HUES48 (cell line): ENCODE results near the gene ARNT2.

Source experiments
- H3K27ac ChIP-seq: one replicate; pipeline ENCODE4 v1.7.0; 2013; ENCODE audit warnings: low read depth, low read length, inconsistent platforms
- H3K27me3 ChIP-seq: 2 replicates; pipeline ENCODE4 v1.6.1; 2013; ENCODE audit warnings: mild to moderate bottlenecking, low read length; ENCODE audit not compliant: control insufficient read depth, insufficient read depth
- H3K36me3 ChIP-seq: 2 replicates; pipeline ENCODE4 v1.6.1; 2013; ENCODE audit warnings: low read length; ENCODE audit not compliant: control insufficient read depth, insufficient read depth
- H3K4me1 ChIP-seq: 2 replicates; pipeline ENCODE4 v1.6.1; 2013; ENCODE audit warnings: mild to moderate bottlenecking, low read length; ENCODE audit not compliant: control insufficient read depth, insufficient read depth
- H3K4me3 ChIP-seq: 2 replicates; pipeline ENCODE4 v1.5.1; 2013; ENCODE audit warnings: mild to moderate bottlenecking, low read depth, low read length
- H3K9ac ChIP-seq: 2 replicates; pipeline ENCODE4 v1.6.1; 2013; ENCODE audit warnings: mild to moderate bottlenecking, low read depth, low read length, moderate library complexity
- H3K9me3 ChIP-seq: 2 replicates; pipeline ENCODE4 v1.6.1; 2013; ENCODE audit warnings: low read length; ENCODE audit not compliant: control insufficient read depth, insufficient read depth

ARNT2 gene

DNA sequence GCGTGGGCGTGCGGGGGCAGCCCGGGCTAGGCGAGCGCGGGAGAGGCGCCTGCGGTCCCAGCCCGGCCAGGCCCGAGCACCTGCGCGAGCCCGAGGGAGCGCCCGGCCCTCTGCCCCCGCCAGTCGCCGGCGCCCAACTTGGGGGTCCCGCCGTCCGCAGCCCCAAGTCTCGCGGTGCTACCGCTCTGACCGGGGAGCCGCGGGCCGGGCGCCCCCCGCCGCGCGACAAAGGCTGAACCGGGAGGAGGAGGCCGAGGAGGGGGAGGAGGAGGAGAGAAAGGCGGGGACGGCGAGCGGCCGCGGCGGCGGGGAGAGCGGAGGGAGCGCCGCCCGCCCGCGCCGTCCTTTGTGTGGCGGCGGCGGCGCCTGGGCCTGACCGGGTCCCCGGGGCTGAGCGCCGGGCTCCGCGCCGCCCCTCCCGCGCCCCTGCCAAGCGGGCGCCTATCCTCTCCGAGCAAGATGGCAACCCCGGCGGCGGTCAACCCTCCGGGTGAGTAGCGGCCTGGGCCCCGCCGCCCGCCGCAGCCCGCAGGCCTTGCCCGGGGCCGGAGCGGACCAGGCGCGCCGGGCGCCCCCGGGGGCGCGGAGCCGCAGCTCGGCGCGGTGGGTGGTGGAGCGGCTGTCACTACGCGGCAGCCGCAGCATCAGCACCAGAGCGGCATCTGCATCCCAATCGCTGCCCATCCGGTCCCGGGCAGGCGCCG lies at the start of gene ARNT2:
TSS of gene ARNT2 (plus strand) at position 326 of the 704 bp plus-strand sequence. CDS start at position 460, 134 bp downstream.
- H3K36me3 ChIP-seq = no peaks in the 10 kb centered on the region
- H3K9me3 ChIP-seq = no peaks in the 10 kb centered on the region
- peaks cover 14% of the 10 kb centered on the region for H3K4me1 ChIP-seq
- H3K9ac ChIP-seq = peak within 1 kb of the TSS; percentile 84
- peak within 1 kb of the TSS; percentile 64 for H3K27ac ChIP-seq
- H3K4me3 ChIP-seq = peak within 1 kb of the TSS; percentile 76
- H3K27me3 ChIP-seq = peaks cover 39% of the 10 kb centered on the region

DNA sequence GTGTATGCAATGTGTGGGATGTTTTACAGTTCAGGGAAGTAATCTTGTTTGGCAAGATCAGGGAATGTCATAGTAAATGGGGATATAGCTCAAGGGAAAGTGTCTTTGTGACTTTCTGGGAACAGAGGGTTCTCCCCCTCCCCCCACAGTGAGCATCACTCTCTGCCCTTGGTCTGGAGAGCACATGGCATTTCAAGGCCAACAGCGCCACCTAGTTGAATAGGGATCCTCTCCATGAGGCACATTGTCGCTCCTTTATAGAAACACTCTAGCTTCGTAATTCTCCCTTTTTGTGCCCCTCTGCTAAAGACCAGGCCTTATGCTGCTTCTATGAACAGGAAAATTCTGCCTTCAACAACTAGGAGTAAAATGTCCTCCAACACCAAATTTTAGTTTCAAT lies 37.1 kb upstream of the ARNT2 start:
- H3K27me3 ChIP-seq = no peaks in the 10 kb centered on the region
- H3K4me1 ChIP-seq = no peaks in the 10 kb centered on the region
- H3K36me3 ChIP-seq = no peaks in the 10 kb centered on the region
- H3K9me3 ChIP-seq = peaks cover 19% of the 10 kb centered on the region
- H3K4me3 ChIP-seq = no peak overlapping the region
- no peak overlapping the region for H3K9ac ChIP-seq
- H3K27ac ChIP-seq = no peak overlapping the region

DNA sequence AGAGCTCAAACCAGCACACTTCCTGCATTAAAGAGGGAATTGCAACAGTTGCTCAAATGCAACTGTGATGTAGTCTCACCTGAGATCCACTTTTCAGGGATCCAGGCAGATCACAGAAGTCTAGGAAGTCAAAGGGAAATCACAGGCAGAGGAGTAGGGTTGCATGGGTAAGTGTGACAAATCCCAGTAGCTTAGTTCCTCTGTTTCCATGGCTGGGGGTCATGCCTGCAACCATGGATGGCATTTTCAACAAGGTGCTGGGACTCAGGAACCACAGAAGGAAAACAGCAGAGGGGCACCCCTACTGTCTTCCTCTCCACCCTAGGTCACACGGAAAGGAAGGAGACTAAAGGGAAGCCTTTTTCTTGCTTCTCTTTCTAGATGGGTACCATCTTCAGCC lies 36.5 kb upstream of the ARNT2 start:
- Histone ChIP-seq H3K36me3 (no peaks in the 10 kb centered on the region), H3K9ac (no peak overlapping the region), H3K4me1 (no peaks in the 10 kb centered on the region), H3K4me3 (no peak overlapping the region), H3K27ac (no peak overlapping the region), H3K9me3 (peaks cover 19% of the 10 kb centered on the region), H3K27me3 (no peaks in the 10 kb centered on the region)

DNA sequence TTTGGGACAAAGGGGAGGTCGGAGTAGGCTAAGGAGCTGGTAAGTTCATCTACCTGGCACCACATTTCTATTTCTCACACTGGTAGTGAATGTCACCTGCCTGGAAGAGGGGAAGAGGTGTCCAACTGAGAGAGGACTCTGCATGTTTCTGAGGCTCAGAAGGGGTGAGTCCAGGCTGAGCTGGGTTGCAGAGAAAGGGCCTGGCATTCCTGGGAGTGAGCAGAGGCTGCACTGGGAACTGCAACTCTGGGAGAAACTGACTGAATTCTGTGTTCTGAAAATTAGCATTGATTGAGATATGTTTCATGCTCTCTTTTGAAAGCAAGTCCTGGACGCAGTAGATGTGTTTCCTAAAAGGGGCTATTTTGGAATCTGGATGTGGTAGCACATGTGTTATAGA lies 32.3 kb upstream of the ARNT2 start:
- no peak overlapping the region for H3K27ac ChIP-seq
- no peaks in the 10 kb centered on the region for H3K27me3 ChIP-seq
- peaks cover 18% of the 10 kb centered on the region for H3K9me3 ChIP-seq
- no peak overlapping the region for H3K9ac ChIP-seq
- H3K4me3 ChIP-seq = no peak overlapping the region
- no peaks in the 10 kb centered on the region for H3K36me3 ChIP-seq
- H3K4me1 ChIP-seq = no peaks in the 10 kb centered on the region

DNA sequence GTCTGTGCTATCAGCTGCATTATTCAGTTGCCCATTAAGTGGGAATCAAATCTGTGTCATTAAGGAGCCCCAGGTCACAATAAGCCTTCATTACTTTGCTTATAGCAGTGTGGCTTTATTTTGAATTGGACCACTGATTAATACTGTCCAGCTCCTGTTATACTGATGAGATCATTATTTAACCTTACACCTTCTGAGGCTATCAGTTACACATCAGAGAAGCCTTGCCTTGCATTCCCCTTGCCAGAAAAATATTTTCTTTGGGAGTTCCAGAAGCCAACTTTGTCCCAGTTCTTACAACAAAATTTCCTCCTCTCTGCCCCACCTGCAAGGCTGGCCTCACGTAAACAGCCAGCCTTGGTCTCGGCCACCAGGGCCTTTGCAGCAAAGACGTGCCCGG lies 29.7 kb upstream of the ARNT2 start:
- Histone ChIP-seq H3K9me3 (peaks cover under 1% of the 10 kb centered on the region; the same call in 1 of the 2 replicates), H3K27ac (no peak overlapping the region), H3K27me3 (no peaks in the 10 kb centered on the region), H3K4me1 (no peaks in the 10 kb centered on the region), H3K4me3 (no peak overlapping the region), H3K9ac (no peak overlapping the region), H3K36me3 (no peaks in the 10 kb centered on the region)

DNA sequence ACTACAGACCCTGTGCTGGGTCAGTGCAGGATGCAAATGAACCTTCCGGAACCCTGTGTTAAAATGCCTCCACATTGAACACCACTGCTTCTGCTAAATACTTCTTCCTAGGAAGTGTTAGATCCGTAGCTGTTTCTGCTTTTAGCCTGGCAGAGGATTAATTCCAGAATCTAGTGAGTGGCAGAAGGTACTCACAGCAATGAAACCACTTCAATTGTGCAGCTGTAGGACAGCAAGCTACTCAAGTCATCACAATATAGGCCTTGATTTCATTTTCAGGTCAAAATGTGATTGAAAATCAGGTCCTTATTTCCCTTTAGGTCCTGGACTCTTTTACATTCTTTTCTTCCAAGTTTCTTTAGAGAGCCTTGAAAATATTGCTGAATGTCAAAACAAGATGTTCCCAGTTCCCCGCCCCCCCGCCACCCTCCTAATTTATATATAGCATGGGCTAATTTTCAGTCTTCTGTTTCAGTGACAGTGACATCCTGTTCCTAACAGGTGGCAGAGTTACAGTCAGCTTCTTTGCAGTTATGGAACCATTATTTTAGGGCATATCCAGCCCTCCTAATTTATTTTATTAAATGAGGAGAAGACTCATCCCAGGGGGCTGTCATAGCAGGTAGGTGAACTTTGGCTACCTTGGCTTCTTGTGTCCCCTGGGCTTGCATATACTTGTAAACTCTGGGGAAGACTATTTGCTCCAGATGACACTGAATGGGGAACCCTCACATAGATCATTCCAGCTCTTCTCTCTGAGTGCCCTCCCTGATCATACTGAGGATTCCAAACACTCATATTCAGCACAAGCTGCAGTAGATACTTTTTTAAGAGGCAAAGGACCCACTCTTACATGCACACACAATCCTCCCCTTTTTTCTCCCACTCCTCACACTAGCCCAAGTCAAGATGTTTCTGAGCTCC lies 28.0 kb upstream of the ARNT2 start:
- Histone ChIP-seq H3K4me1 (no peaks in the 10 kb centered on the region), H3K27me3 (no peaks in the 10 kb centered on the region), H3K27ac (no peak overlapping the region), H3K9me3 (no peaks in the 10 kb centered on the region), H3K36me3 (no peaks in the 10 kb centered on the region), H3K9ac (no peak overlapping the region), H3K4me3 (no peak overlapping the region)

DNA sequence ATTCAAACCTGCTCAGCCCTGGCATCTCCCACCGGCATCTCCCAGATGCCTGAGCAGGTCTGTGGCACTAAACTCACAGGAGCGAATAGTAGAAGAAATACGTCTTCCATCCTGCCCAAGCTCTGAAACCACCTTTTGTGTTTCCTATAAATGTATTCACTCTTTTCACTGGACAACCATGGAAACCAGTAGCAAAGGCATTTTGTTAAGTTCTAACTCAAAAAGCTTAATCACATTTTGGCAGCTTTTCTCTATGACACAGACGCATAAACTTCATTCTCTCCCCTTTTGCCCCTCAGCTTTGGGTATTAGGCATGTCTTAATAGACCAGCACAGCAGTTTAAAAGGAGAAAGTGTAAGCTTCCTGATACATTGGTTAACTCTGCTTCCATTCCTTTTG lies 24.5 kb upstream of the ARNT2 start:
- no peaks in the 10 kb centered on the region for H3K27me3 ChIP-seq
- no peaks in the 10 kb centered on the region for H3K36me3 ChIP-seq
- no peak overlapping the region for H3K27ac ChIP-seq
- H3K4me1 ChIP-seq = no peaks in the 10 kb centered on the region
- no peak overlapping the region for H3K4me3 ChIP-seq
- H3K9me3 ChIP-seq = no peaks in the 10 kb centered on the region
- no peak overlapping the region for H3K9ac ChIP-seq

DNA sequence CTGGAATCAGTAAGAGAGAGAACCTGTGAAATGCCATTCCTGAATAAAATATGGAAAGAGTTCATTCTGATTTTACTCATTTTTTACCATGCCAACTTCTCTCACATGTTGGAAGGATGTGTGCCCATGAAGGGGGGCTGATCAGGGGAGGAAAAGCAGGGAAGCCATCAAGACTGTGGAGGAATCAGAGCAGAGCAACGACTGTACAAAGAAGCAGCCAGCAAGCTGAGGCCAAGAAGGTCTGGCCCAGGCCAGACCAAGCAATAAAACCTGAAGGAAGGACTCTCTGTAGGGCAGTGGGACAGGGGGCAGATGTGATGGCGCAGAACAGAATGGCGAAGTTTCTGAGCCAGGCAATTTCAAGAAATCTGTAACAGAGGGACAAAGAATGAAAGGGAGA lies 24.0 kb upstream of the ARNT2 start:
- H3K9me3 ChIP-seq = no peaks in the 10 kb centered on the region

DNA sequence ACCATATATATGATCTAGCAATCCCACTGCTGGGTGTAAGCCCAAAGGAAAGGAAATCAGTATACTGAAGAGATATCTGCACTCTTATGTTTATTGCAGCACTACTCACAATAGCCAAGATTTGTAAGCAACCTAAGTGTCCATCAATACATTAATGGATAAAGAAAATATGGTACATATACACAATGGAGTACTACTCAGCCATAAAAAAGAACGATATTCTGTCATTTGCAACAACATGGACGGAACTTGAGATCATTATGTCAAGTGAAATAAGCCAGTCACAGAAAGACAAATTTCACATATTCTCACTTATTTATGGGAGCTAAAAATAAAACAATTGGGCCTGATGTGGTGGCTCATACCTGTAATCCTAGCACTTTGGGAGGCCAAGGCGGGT lies 21.9 kb upstream of the ARNT2 start:
- H3K27me3 ChIP-seq = no peaks in the 10 kb centered on the region

More for the DNA sequence above, 24.0 kb upstream of the ARNT2 start:
- Histone ChIP-seq H3K27ac (no peak overlapping the region), H3K27me3 (no peaks in the 10 kb centered on the region), H3K36me3 (no peaks in the 10 kb centered on the region), H3K4me3 (no peak overlapping the region), H3K4me1 (no peaks in the 10 kb centered on the region), H3K9ac (no peak overlapping the region)

DNA sequence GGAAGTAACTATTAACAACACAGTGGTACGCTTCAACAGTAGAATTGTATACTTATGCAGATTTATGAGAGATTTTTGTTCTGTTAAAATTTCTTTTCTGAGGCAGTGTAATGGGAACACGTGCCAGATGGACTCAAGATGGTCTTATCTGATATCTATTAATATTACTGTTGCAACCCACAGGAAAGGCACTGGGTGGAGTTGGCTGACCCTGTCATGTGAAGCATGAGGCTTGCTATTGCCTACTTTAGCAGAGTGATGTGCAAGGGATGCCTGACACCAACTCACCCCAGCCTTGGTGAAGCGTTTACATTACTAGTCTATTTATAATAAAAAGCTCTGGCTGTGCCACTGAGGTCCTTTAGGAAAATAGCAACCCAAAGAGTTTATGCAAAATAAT lies 19.8 kb upstream of the ARNT2 start:
- Histone ChIP-seq H3K4me1 (peaks cover 23% of the 10 kb centered on the region), H3K36me3 (no peaks in the 10 kb centered on the region), H3K9me3 (no peaks in the 10 kb centered on the region), H3K27me3 (no peaks in the 10 kb centered on the region), H3K4me3 (no peak overlapping the region), H3K9ac (no peak overlapping the region), H3K27ac (no peak overlapping the region)

More for the DNA sequence above, 21.9 kb upstream of the ARNT2 start:
- Histone ChIP-seq H3K4me1 (peaks cover 10% of the 10 kb centered on the region; the same call in 1 of the 2 replicates), H3K9ac (no peak overlapping the region), H3K36me3 (no peaks in the 10 kb centered on the region), H3K4me3 (no peak overlapping the region), H3K9me3 (no peaks in the 10 kb centered on the region), H3K27ac (no peak overlapping the region)

DNA sequence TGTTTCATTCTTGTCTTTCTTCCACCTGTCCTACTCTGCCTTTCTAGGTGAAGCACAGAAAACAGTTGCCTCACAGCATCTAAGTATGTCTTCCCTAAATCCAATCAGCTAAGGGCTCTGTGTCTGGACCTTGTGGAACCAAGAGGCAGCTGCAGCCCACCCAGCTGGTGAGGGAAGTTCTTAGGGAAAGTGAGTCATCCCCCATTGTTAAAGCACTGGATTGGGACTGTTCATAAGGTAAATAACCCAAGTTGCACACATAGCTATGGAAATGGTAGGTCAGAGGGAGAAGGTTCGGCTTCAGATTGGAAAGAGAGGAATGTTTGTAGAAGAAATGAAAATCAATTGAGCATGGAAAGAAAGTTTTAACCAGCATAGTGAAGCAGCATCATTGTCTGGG lies 18.0 kb upstream of the ARNT2 start:
- Histone ChIP-seq H3K4me3 (no peak overlapping the region), H3K9me3 (no peaks in the 10 kb centered on the region), H3K9ac (no peak overlapping the region), H3K36me3 (no peaks in the 10 kb centered on the region), H3K27me3 (no peaks in the 10 kb centered on the region), H3K27ac (no peak overlapping the region), H3K4me1 (peaks cover 28% of the 10 kb centered on the region)
